GM23248 (cell line): ENCODE data around the gene PTPRN2.

Experiments
- EZH2 ChIP-seq: fragments of 200-600 bp; sonication (generic); IDR thresholded peaks from 2 replicates; pipeline ENCODE4 v1.6.1; 2018; ENCODE audit warnings: antibody characterized with exemption, mild to moderate bottlenecking; ENCODE audit not compliant: insufficient read depth, poor library complexity, severe bottlenecking
- EZH2phosphoT487 ChIP-seq: fragments of 200-600 bp; sonication (generic); IDR thresholded peaks from 2 replicates; pipeline ENCODE4 v1.6.1; 2018; ENCODE audit warnings: antibody characterized with exemption, moderate library complexity, mild to moderate bottlenecking, low read depth; ENCODE audit not compliant: insufficient read depth

- TF ChIP-seq EZH2 (no peak), EZH2phosphoT487 (no peak)
These were observed 650.6 kb downstream of the PTPRN2 start for GRCh38 chr7:157936976-157937375.
